ENCODE data around the gene PAF1.

PAF1 gene

GRCh38 chr19:39363901-39364457 is 26.9 kb downstream of the PAF1 start:
- TF ChIP-seq CTCF (IDR thresholded peaks at IDR 0.05; ENCODE audit: insufficient read depth, low read length, missing control alignments) = no peak
- no peak for DNase-seq (ENCODE audit: low read depth, low spot score)
- CTCF ChIA-PET = interaction anchor here (1.0 to 2.5 kb wide), 5 partner anchors 11 to 34 kb away, joined by 3 to 10 read pairs (median 7); partner anchors contain the start of genes MED29, PAF1 and SAMD4B
- POLR2A ChIA-PET = no interaction called here
- H3K4me3 ChIP-seq (ENCODE audit: low read depth, low read length) = no peak overlapping the region

- POLR2A ChIA-PET = interaction anchor here (0.6 to 1.2 kb wide), 4 partner anchors 21 to 73 kb away, joined by 3 to 4 read pairs (median 3); partner anchors contain the start of genes MED29, PAF1, RPS16 and SAMD4B
- no peak for TF ChIP-seq CTCF (IDR thresholded peaks at IDR 0.05; ENCODE audit: insufficient read depth, low read length, missing control alignments)
- no peak for DNase-seq (ENCODE audit: low read depth, low spot score)
- CTCF ChIA-PET = interaction anchor here (0.7 to 2.5 kb wide), 8 partner anchors 8 to 241 kb away, joined by 3 to 10 read pairs (median 8); partner anchors contain the start of genes MED29, PAF1 and SAMD4B
- H3K4me3 ChIP-seq (ENCODE audit: low read depth, low read length) = no peak overlapping the region
These were observed 27.9 kb downstream of the PAF1 start for GRCh38 chr19:39362682-39363657.

- no peak overlapping the region for H3K4me3 ChIP-seq (ENCODE audit: low read depth, low read length)
- ChIA-PET CTCF (interaction anchor here (0.5 to 1.7 kb wide), 2 partner anchors 10 to 17 kb away, joined by 3 to 4 read pairs; no protein-coding TSS in a partner anchor), POLR2A (no interaction called here)
- no peak for DNase-seq (ENCODE audit: low read depth, low spot score)
- no peak for TF ChIP-seq CTCF (IDR thresholded peaks at IDR 0.05; ENCODE audit: insufficient read depth, low read length, missing control alignments)
These were observed 30.3 kb downstream of the PAF1 start for GRCh38 chr19:39360599-39360998.

- POLR2A ChIA-PET = no interaction called here
- no peak for TF ChIP-seq CTCF (IDR thresholded peaks at IDR 0.05; ENCODE audit: insufficient read depth, low read length, missing control alignments)
- H3K4me3 ChIP-seq (ENCODE audit: low read depth, low read length) = no peak overlapping the region
- CTCF ChIA-PET = interaction anchor here (1.0 to 1.7 kb wide), 3 partner anchors 9 to 52 kb away, joined by 4 to 5 read pairs (median 4); no protein-coding TSS in a partner anchor
- no peak for DNase-seq (ENCODE audit: low read depth, low spot score)
These were observed 31.9 kb downstream of the PAF1 start for GRCh38 chr19:39359026-39359425.

- no peak for DNase-seq (ENCODE audit: low read depth, low spot score)
- ChIA-PET CTCF (interaction anchor here (1.5 to 1.6 kb wide), 2 partner anchors 10 to 234 kb away, joined by 6 to 9 read pairs; no protein-coding TSS in a partner anchor), POLR2A (no interaction called here)
- H3K4me3 ChIP-seq (ENCODE audit: low read depth, low read length) = no peak overlapping the region
- TF ChIP-seq CTCF (IDR thresholded peaks at IDR 0.05; ENCODE audit: insufficient read depth, low read length, missing control alignments) = no peak
These were observed 34.3 kb downstream of the PAF1 start for GRCh38 chr19:39356647-39357046.

All from AG04449 (cell line).